ENCODE results near the gene CREB3L4.
A peak's percentile ranks its signal among the peaks of the same experiment; 100 is the strongest.

- TF ChIP-seq, protein P1, sequence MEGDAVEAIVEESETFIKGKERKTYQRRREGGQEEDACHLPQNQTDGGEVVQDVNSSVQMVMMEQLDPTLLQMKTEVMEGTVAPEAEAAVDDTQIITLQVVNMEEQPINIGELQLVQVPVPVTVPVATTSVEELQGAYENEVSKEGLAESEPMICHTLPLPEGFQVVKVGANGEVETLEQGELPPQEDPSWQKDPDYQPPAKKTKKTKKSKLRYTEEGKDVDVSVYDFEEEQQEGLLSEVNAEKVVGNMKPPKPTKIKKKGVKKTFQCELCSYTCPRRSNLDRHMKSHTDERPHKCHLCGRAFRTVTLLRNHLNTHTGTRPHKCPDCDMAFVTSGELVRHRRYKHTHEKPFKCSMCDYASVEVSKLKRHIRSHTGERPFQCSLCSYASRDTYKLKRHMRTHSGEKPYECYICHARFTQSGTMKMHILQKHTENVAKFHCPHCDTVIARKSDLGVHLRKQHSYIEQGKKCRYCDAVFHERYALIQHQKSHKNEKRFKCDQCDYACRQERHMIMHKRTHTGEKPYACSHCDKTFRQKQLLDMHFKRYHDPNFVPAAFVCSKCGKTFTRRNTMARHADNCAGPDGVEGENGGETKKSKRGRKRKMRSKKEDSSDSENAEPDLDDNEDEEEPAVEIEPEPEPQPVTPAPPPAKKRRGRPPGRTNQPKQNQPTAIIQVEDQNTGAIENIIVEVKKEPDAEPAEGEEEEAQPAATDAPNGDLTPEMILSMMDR (IDR thresholded peaks at IDR 0.05), result no peak
- TF ChIP-seq SIN3A (IDR thresholded peaks at IDR 0.05; ENCODE audit: borderline replicate concordance, insufficient read depth, low read depth, low read length), result no peak
- TF ChIP-seq, protein P2, sequence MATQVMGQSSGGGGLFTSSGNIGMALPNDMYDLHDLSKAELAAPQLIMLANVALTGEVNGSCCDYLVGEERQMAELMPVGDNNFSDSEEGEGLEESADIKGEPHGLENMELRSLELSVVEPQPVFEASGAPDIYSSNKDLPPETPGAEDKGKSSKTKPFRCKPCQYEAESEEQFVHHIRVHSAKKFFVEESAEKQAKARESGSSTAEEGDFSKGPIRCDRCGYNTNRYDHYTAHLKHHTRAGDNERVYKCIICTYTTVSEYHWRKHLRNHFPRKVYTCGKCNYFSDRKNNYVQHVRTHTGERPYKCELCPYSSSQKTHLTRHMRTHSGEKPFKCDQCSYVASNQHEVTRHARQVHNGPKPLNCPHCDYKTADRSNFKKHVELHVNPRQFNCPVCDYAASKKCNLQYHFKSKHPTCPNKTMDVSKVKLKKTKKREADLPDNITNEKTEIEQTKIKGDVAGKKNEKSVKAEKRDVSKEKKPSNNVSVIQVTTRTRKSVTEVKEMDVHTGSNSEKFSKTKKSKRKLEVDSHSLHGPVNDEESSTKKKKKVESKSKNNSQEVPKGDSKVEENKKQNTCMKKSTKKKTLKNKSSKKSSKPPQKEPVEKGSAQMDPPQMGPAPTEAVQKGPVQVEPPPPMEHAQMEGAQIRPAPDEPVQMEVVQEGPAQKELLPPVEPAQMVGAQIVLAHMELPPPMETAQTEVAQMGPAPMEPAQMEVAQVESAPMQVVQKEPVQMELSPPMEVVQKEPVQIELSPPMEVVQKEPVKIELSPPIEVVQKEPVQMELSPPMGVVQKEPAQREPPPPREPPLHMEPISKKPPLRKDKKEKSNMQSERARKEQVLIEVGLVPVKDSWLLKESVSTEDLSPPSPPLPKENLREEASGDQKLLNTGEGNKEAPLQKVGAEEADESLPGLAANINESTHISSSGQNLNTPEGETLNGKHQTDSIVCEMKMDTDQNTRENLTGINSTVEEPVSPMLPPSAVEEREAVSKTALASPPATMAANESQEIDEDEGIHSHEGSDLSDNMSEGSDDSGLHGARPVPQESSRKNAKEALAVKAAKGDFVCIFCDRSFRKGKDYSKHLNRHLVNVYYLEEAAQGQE (IDR thresholded peaks at IDR 0.05; ENCODE audit: insufficient read depth in 1 of 2, low read depth in 2 of 2, low read length in 1 of 2), result no peak
- TF ChIP-seq POLR2AphosphoS5 (IDR thresholded peaks at IDR 0.05; ENCODE audit: low read depth, low read length), result 0 out of 2 replicates have a peak, but pooled peaks have one; percentile 23
Observed at GRCh38 chr1:153963850-153964331, 3.8 kb upstream of the CREB3L4 start.

All from Panc1 (cell line).